Measurements from ENCODE around the gene ART1. TPM values are rescaled to one million over a fixed set of nuclear protein-coding genes. Genes with fewer than 3 reads are reported as not detected.

ART1 gene
- total RNA-seq, 1 experiment from 2014 or later = not detected

- no peaks in the 10 kb centered on the region for H3K36me3 ChIP-seq (ENCODE audit: low read depth, low read length)
- H3K27ac ChIP-seq (ENCODE audit: low read length) = no peak overlapping the region
- H3K9ac ChIP-seq (ENCODE audit: low read length) = no peak overlapping the region
- TF ChIP-seq CTCF (conservative IDR thresholded peaks at IDR 0.05; ENCODE audit: low read depth, low read length) (no peak), EZH2phosphoT487 (IDR thresholded peaks at IDR 0.05; ENCODE audit: borderline replicate concordance, low read length) (no peak), EZH2 (IDR thresholded peaks at IDR 0.05; ENCODE audit: low read length, unreplicated experiment) (no peak)
- ChIA-PET CTCF (no interaction called here), POLR2A (ENCODE audit: unreplicated experiment) (no interaction called here)
- no peaks in the 10 kb centered on the region for H3K4me1 ChIP-seq (ENCODE audit: insufficient read depth, low read length)
- ATAC-seq = peak; percentile 49; the same call in 1 of the 2 replicates
- H4K20me1 ChIP-seq (ENCODE audit: low read length) = no peaks in the 10 kb centered on the region
- intact Hi-C loops (cut with micrococcal nuclease) = no loop called here
- no peak overlapping the region for H2AFZ ChIP-seq (ENCODE audit: low read length)
- no peak overlapping the region for H3K4me3 ChIP-seq (ENCODE audit: low read length)
- H3K9me2 ChIP-seq (replicated peaks; ENCODE audit: low read length) = no peaks in the 10 kb centered on the region
- H3K79me2 ChIP-seq (ENCODE audit: low read length) = no peaks in the 10 kb centered on the region
- BruUV-seq (replicated peaks) = no TSS peak
- H3K9me3 ChIP-seq (ENCODE audit: low read length) = no peaks in the 10 kb centered on the region
- no peak overlapping the region for H3K4me2 ChIP-seq (ENCODE audit: low read length)
- no peaks in the 10 kb centered on the region for H3F3A ChIP-seq (ENCODE audit: low read length, unreplicated experiment)
- no peaks in the 10 kb centered on the region for H3K27me3 ChIP-seq (ENCODE audit: low read length)
- DNase-seq = peak; percentile 18
Observed at GRCh38 chr11:3614742-3615171, 30.2 kb upstream of the ART1 start.

- Histone ChIP-seq H3K9ac (ENCODE audit: low read length) (no peak overlapping the region), H3K4me3 (ENCODE audit: low read length) (no peak overlapping the region), H3K4me1 (ENCODE audit: insufficient read depth, low read length) (no peaks in the 10 kb centered on the region), H3K27ac (ENCODE audit: low read length) (no peak overlapping the region), H3K36me3 (ENCODE audit: low read depth, low read length) (no peaks in the 10 kb centered on the region), H4K20me1 (ENCODE audit: low read length) (no peaks in the 10 kb centered on the region), H3F3A (ENCODE audit: low read length, unreplicated experiment) (no peaks in the 10 kb centered on the region), H3K4me2 (ENCODE audit: low read length) (no peak overlapping the region), H3K9me2 (replicated peaks; ENCODE audit: low read length) (no peaks in the 10 kb centered on the region), H3K27me3 (ENCODE audit: low read length) (no peaks in the 10 kb centered on the region), H3K9me3 (ENCODE audit: low read length) (no peaks in the 10 kb centered on the region), H2AFZ (ENCODE audit: low read length) (no peak overlapping the region), H3K79me2 (ENCODE audit: low read length) (no peaks in the 10 kb centered on the region)
- ATAC-seq (no peak), DNase-seq (no peak)
- intact Hi-C loops (cut with micrococcal nuclease) = no loop called here
- TF ChIP-seq EZH2 (IDR thresholded peaks at IDR 0.05; ENCODE audit: low read length, unreplicated experiment) (no peak), CTCF (conservative IDR thresholded peaks at IDR 0.05; ENCODE audit: low read depth, low read length) (no peak), EZH2phosphoT487 (IDR thresholded peaks at IDR 0.05; ENCODE audit: borderline replicate concordance, low read length) (no peak)
- BruUV-seq (replicated peaks) = no TSS peak
- ChIA-PET CTCF (no interaction called here), POLR2A (ENCODE audit: unreplicated experiment) (no interaction called here)
Observed at GRCh38 chr11:3615998-3616397, 28.9 kb upstream of the ART1 start.

GRCh38 chr11:3616721-3617460, 28.0 kb upstream of the ART1 start:
- Histone ChIP-seq H3F3A (ENCODE audit: low read length, unreplicated experiment) (no peaks in the 10 kb centered on the region), H3K27me3 (ENCODE audit: low read length) (no peaks in the 10 kb centered on the region), H3K9me2 (replicated peaks; ENCODE audit: low read length) (no peaks in the 10 kb centered on the region), H3K4me3 (ENCODE audit: low read length) (no peak overlapping the region), H3K36me3 (ENCODE audit: low read depth, low read length) (no peaks in the 10 kb centered on the region), H3K4me1 (ENCODE audit: insufficient read depth, low read length) (no peaks in the 10 kb centered on the region), H3K9ac (ENCODE audit: low read length) (no peak overlapping the region), H3K4me2 (ENCODE audit: low read length) (no peak overlapping the region), H4K20me1 (ENCODE audit: low read length) (no peaks in the 10 kb centered on the region), H3K79me2 (ENCODE audit: low read length) (no peaks in the 10 kb centered on the region), H3K9me3 (ENCODE audit: low read length) (no peaks in the 10 kb centered on the region), H2AFZ (ENCODE audit: low read length) (no peak overlapping the region), H3K27ac (ENCODE audit: low read length) (no peak overlapping the region)
- DNase-seq (no peak), ATAC-seq (no peak)
- no TSS peak for BruUV-seq (replicated peaks)
- intact Hi-C loops (cut with micrococcal nuclease) = no loop called here
- CTCF ChIA-PET = interaction anchor here (0.6 kb wide), 1 partner anchor 45 kb away, joined by 3 read pairs; no protein-coding TSS in a partner anchor
- TF ChIP-seq CTCF (conservative IDR thresholded peaks at IDR 0.05; ENCODE audit: low read depth, low read length) = no peak
- TF ChIP-seq EZH2 (IDR thresholded peaks at IDR 0.05; ENCODE audit: low read length, unreplicated experiment) = no peak
- POLR2A ChIA-PET (ENCODE audit: unreplicated experiment) = no interaction called here

Data from PC-3 (cell line).